Kidney capillary endothelial cell (primary cell): ENCODE measurements around the gene PRMT1.
"Not testable (repeated sequence)": the region's sequence is repeated elsewhere in the genome, so short reads cannot be mapped to it uniquely, and the experiment has no call there.

Experiments
- DNase-seq: peaks from one replicate; pipeline ENCODE4 v3.0.0-alpha.2; 2018; ENCODE audit warnings: low spot score

PRMT1 gene

GRCh38 chr19:49677231-49677900 is at the start of gene PRMT1:
Gene PRMT1, plus strand, starts transcription at chr19:49677271. Its CDS starts 10 bp downstream, at chr19:49677281.
- DNase-seq = no peak

GRCh38 chr19:49629659-49630058 is 47.4 kb upstream of the PRMT1 start:
- no peak for DNase-seq

- DNase-seq = no peak
These were observed 46.0 kb upstream of the PRMT1 start for GRCh38 chr19:49631014-49631588.

- DNase-seq = no peak
These were observed 45.4 kb upstream of the PRMT1 start for GRCh38 chr19:49631610-49632192.

GRCh38 chr19:49632576-49632975 is 44.5 kb upstream of the PRMT1 start:
- DNase-seq = no peak

GRCh38 chr19:49633273-49633672 is 43.8 kb upstream of the PRMT1 start:
- DNase-seq = not testable (repeated sequence)

GRCh38 chr19:49635530-49636232 is 41.4 kb upstream of the PRMT1 start:
- no peak for DNase-seq

GRCh38 chr19:49636233-49636932 is 40.7 kb upstream of the PRMT1 start:
- no peak for DNase-seq

GRCh38 chr19:49637821-49638738 is 39.0 kb upstream of the PRMT1 start:
- DNase-seq = peak; percentile 47

GRCh38 chr19:49639401-49640112 is 37.5 kb upstream of the PRMT1 start:
- no peak for DNase-seq

GRCh38 chr19:49640113-49640898 is 36.8 kb upstream of the PRMT1 start, which contains the start of gene RRAS:
Gene RRAS, minus strand, starts transcription at chr19:49640143. Its CDS starts 45 bp downstream, at chr19:49640098.
- DNase-seq = peak; percentile 99

GRCh38 chr19:49641688-49642491 is 35.2 kb upstream of the PRMT1 start, which contains the start of gene SCAF1:
Gene SCAF1, plus strand, starts transcription at chr19:49642209. Its CDS starts 2,818 bp downstream, at chr19:49645027.
- peak; percentile 100 for DNase-seq

- DNase-seq = no peak
These were observed 34.5 kb upstream of the PRMT1 start for GRCh38 chr19:49642492-49643035.

- DNase-seq = no peak
These were observed 33.6 kb upstream of the PRMT1 start for GRCh38 chr19:49643466-49643865.

GRCh38 chr19:49645592-49645991 is 31.5 kb upstream of the PRMT1 start:
- no peak for DNase-seq

GRCh38 chr19:49645995-49646394 is 31.1 kb upstream of the PRMT1 start:
- DNase-seq = no peak

GRCh38 chr19:49646586-49646985 is 30.5 kb upstream of the PRMT1 start:
- DNase-seq = no peak
